Liver (tissue), 9 donors: ENCODE measurements around the gene NCK2. TPM values are rescaled to one million over a fixed set of nuclear protein-coding genes. Genes with fewer than 3 reads are reported as not detected.

ENCODE experiments used
- DNase-seq: peaks from one replicate; pipeline ENCODE4 v3.0.0-alpha.2; 2017; ENCODE audit warnings: low spot score
- H3K27ac ChIP-seq, 2 donors: one replicate each; pipeline ENCODE4 v1.7.0; 2013; ENCODE audit warnings: inconsistent platforms in 2 of 2, low read length in 2 of 2, control low read depth in 1 of 2, low read depth in 1 of 2, mild to moderate bottlenecking in 1 of 2
- H3K27me3 ChIP-seq, 4 donors: one replicate each; pipeline versions ENCODE4 v1.6.1 to v1.7.0; 2013; ENCODE audit warnings: low read length in 3 of 4, inconsistent platforms in 1 of 4, mild to moderate bottlenecking in 1 of 4, moderate library complexity in 1 of 4; ENCODE audit not compliant: control insufficient read depth in 4 of 4, insufficient read depth in 4 of 4
- H3K36me3 ChIP-seq, 4 donors: one replicate each; pipeline versions ENCODE4 v1.6.1 to v1.7.0; 2013; ENCODE audit warnings: low read length in 3 of 4, mild to moderate bottlenecking in 3 of 4, low read depth in 1 of 4, moderate library complexity in 1 of 4; ENCODE audit not compliant: control insufficient read depth in 4 of 4, insufficient read depth in 3 of 4
- H3K4me1 ChIP-seq, 4 donors: one replicate each; pipeline versions ENCODE4 v1.6.1 to v1.7.0; 2013; ENCODE audit warnings: low read length in 3 of 4, mild to moderate bottlenecking in 3 of 4, moderate library complexity in 1 of 4; ENCODE audit not compliant: control insufficient read depth in 4 of 4, insufficient read depth in 4 of 4
- H3K4me3 ChIP-seq, 3 donors: one replicate each; pipeline versions ENCODE4 v1.6.1 to v1.7.0; 2013; ENCODE audit warnings: low read length in 3 of 3, control low read depth in 1 of 3, low read depth in 1 of 3, mild to moderate bottlenecking in 1 of 3
- H3K9ac ChIP-seq, 2 donors: one replicate each; pipeline ENCODE4 v1.7.0; 2013; ENCODE audit warnings: low read length in 2 of 2, mild to moderate bottlenecking in 2 of 2, moderate library complexity in 2 of 2, control low read depth in 1 of 2, low read depth in 1 of 2
- H3K9me3 ChIP-seq, 4 donors: one replicate each; pipeline versions ENCODE4 v1.6.1 to v1.7.0; 2013; ENCODE audit warnings: low read length in 3 of 4; ENCODE audit not compliant: control insufficient read depth in 4 of 4
- FOXA1 ChIP-seq: IDR thresholded peaks from 2 replicates; pipeline ENCODE4 v1.6.1; 2016; ENCODE audit warnings: antibody characterized with exemption
- GABPA ChIP-seq, 2 donors: IDR thresholded peaks in 1 of 2; conservative IDR thresholded peaks in 1 of 2; 2 replicates each; pipeline ENCODE4 v1.6.1; 2016; ENCODE audit warnings: antibody characterized with exemption in 2 of 2, mild to moderate bottlenecking in 1 of 2, moderate library complexity in 1 of 2
- HNF4A ChIP-seq, 2 donors: conservative IDR thresholded peaks; 2 replicates each; pipeline ENCODE4 v1.6.1; 2016; ENCODE audit warnings: antibody characterized with exemption in 2 of 2, mild to moderate bottlenecking in 2 of 2
- HNF4G ChIP-seq: IDR thresholded peaks from 2 replicates; pipeline ENCODE4 v1.6.1; 2016; ENCODE audit warnings: antibody characterized with exemption
- JUND ChIP-seq, 2 donors: IDR thresholded peaks; 2 replicates each; pipeline ENCODE4 v1.6.1; 2016; ENCODE audit warnings: antibody characterized with exemption in 2 of 2
- MAX ChIP-seq: IDR thresholded peaks from 2 replicates; pipeline ENCODE4 v1.6.1; 2016; ENCODE audit warnings: antibody characterized with exemption
- NR2F2 ChIP-seq: IDR thresholded peaks from 2 replicates; pipeline ENCODE4 v1.6.1; 2016; ENCODE audit warnings: antibody characterized with exemption
- RAD21 ChIP-seq, 2 donors: IDR thresholded peaks; 2 replicates each; pipeline ENCODE4 v1.6.1; 2016; ENCODE audit warnings: antibody characterized with exemption in 2 of 2, mild to moderate bottlenecking in 2 of 2
- REST ChIP-seq: IDR thresholded peaks from 2 replicates; pipeline ENCODE4 v1.6.1; 2016; ENCODE audit warnings: antibody characterized with exemption, mild to moderate bottlenecking
- RXRA ChIP-seq, 2 donors: IDR thresholded peaks; 2 replicates each; pipeline ENCODE4 v1.6.1; 2017 to 2018; ENCODE audit warnings: antibody characterized with exemption in 2 of 2, mild to moderate bottlenecking in 1 of 2
- SP1 ChIP-seq: IDR thresholded peaks from 2 replicates; pipeline ENCODE4 v1.6.1; 2018; ENCODE audit warnings: antibody characterized with exemption, mild to moderate bottlenecking
- TAF1 ChIP-seq: conservative IDR thresholded peaks from 2 replicates; pipeline ENCODE4 v1.6.1; 2016; ENCODE audit warnings: antibody characterized with exemption, mild to moderate bottlenecking
- YY1 ChIP-seq: IDR thresholded peaks from 2 replicates; pipeline ENCODE4 v1.6.1; 2016; ENCODE audit warnings: antibody characterized with exemption, mild to moderate bottlenecking
- ZBTB33 ChIP-seq: IDR thresholded peaks from 2 replicates; pipeline ENCODE4 v1.6.1; 2016; ENCODE audit warnings: antibody characterized with exemption
- WGBS: extraction: QIAGEN DNeasy Blood & Tissue Kit; methylation state at CpG from one replicate; pipeline ENCODE4 v1.1.7; 2013; 5-methylcytosine and 5-hydroxymethylcytosine counted together
- polyA plus RNA-seq, 2 donors: library from polyadenylated mRNA; stranded (reverse) in 1 of 2; unstranded in 1 of 2; fragments of 200-250 nt in 1 of 2; fragments of >200 nt in 1 of 2; fragmentation: Nextera tagmentation in 1 of 2; extraction: Ambion mirVana in 1 of 2; gene quantifications; one replicate each; pipeline versions ENCODE4 v1.2.1 to v1.2.3, GENCODE V29; 2013 to 2015
- total RNA-seq, 2 donors: library from RNA; depleted of rRNA; stranded (reverse); fragments of >200 nt; gene quantifications; one replicate each; pipeline ENCODE4 v1.2.3, GENCODE V29; 2014
- donor health status: healthy.
- donor health status: healthy.
- donor health status: healthy.
- donor health status: healthy.
- donor health status: healthy.

The NCK2 gene
- total and polyA plus RNA-seq, 4 donors = 3.4 to 15.0 (median 10.7) TPM

GRCh38 chr2:105766300-105766866 lies 21.7 kb downstream of the NCK2 start:
- TF ChIP-seq RXRA (IDR thresholded peaks at IDR 0.05) (no peak), REST (no peak), SP1 (no peak), HNF4A (conservative IDR thresholded peaks at IDR 0.05) (no peak), YY1 (no peak), ZBTB33 (no peak), FOXA1 (no peak), TAF1 (no peak), RAD21 (IDR thresholded peaks at IDR 0.05) (no peak), JUND (IDR thresholded peaks at IDR 0.05) (no peak), GABPA (IDR thresholded peaks at IDR 0.05 in 1 of 2, conservative IDR thresholded peaks at IDR 0.05 in 1 of 2) (no peak), NR2F2 (no peak), MAX (no peak), HNF4G (no peak)
- no peak overlapping the region for H3K4me3 ChIP-seq
- DNase-seq = no peak
- H3K36me3 ChIP-seq = no peaks in the 10 kb centered on the region
- no peak overlapping the region for H3K9ac ChIP-seq
- H3K9me3 ChIP-seq = no peaks in the 10 kb centered on the region
- H3K27me3 ChIP-seq = no peaks in the 10 kb centered on the region
- H3K27ac ChIP-seq = no peak overlapping the region
- H3K4me1 ChIP-seq = no peaks in the 10 kb centered on the region
- WGBS = 93% methylated on average over 7 of the region's 7 CpGs

GRCh38 chr2:105768176-105768575 lies 23.5 kb downstream of the NCK2 start:
- Histone ChIP-seq H3K9ac (no peak overlapping the region), H3K4me1 (peaks cover 0 to 4% (median 0%) of the 10 kb centered on the region in 4 donors), H3K9me3 (no peaks in the 10 kb centered on the region), H3K36me3 (no peaks in the 10 kb centered on the region), H3K27me3 (no peaks in the 10 kb centered on the region), H3K27ac (no peak overlapping the region), H3K4me3 (no peak overlapping the region)
- 83% methylated on average over 6 of the region's 6 CpGs for WGBS
- no peak for TF ChIP-seq YY1
- no peak for DNase-seq
